GM18508 (cell line): ENCODE measurements around the gene CD160.
"Not testable (repeated sequence)": the region's sequence is repeated elsewhere in the genome, so short reads cannot be mapped to it uniquely, and the experiment has no call there.

Experiments
- ATAC-seq: cut with Tn5 transposase; IDR thresholded peaks from one replicate; pipeline ENCODE4 v1.9.1; 2021; ENCODE audit warnings: moderate number of reproducible peaks; ENCODE audit not compliant: insufficient read depth, unreplicated experiment

Gene CD160

GRCh38 chr1:145757420-145757819, 38.1 kb downstream of the CD160 start:
- ATAC-seq = no peak

- ATAC-seq = no peak
Measured at GRCh38 chr1:145758116-145758515, 38.8 kb downstream of the CD160 start.

GRCh38 chr1:145758575-145758974, 39.3 kb downstream of the CD160 start:
- no peak for ATAC-seq

GRCh38 chr1:145759721-145760120, 40.4 kb downstream of the CD160 start:
- ATAC-seq = no peak

- not testable (repeated sequence) for ATAC-seq
Measured at GRCh38 chr1:145760395-145760949, 41.2 kb downstream of the CD160 start.

GRCh38 chr1:145761498-145761897, 42.2 kb downstream of the CD160 start:
- ATAC-seq = not testable (repeated sequence)

GRCh38 chr1:145762001-145762400, 42.7 kb downstream of the CD160 start:
- ATAC-seq = not testable (repeated sequence)

GRCh38 chr1:145764231-145764940, 45.1 kb downstream of the CD160 start:
- not testable (repeated sequence) for ATAC-seq

- ATAC-seq = not testable (repeated sequence)
Measured at GRCh38 chr1:145765127-145765526, 45.8 kb downstream of the CD160 start.

- ATAC-seq = not testable (repeated sequence)
Measured at GRCh38 chr1:145765585-145766360, 46.5 kb downstream of the CD160 start.

GRCh38 chr1:145766926-145767325, 47.6 kb downstream of the CD160 start:
- ATAC-seq = not testable (repeated sequence)

GRCh38 chr1:145768004-145768403, 48.7 kb downstream of the CD160 start:
- not testable (repeated sequence) for ATAC-seq

- no peak for ATAC-seq
Measured at GRCh38 chr1:145771056-145771455, 51.8 kb downstream of the CD160 start.

- no peak for ATAC-seq
Measured at GRCh38 chr1:145773423-145773822, 54.1 kb downstream of the CD160 start.

GRCh38 chr1:145777357-145778145, 58.3 kb downstream of the CD160 start:
- no peak for ATAC-seq

- ATAC-seq = no peak
Measured at GRCh38 chr1:145778146-145778540, 58.8 kb downstream of the CD160 start.

GRCh38 chr1:145782272-145783099, 63.2 kb downstream of the CD160 start:
- no peak for ATAC-seq

- no peak for ATAC-seq
Measured at GRCh38 chr1:145784409-145784808, 65.1 kb downstream of the CD160 start.

GRCh38 chr1:145785547-145785946, 66.2 kb downstream of the CD160 start:
- ATAC-seq = no peak

- no peak for ATAC-seq
Measured at GRCh38 chr1:145786271-145786670, 67.0 kb downstream of the CD160 start.
